Activated CD8-positive, alpha-beta memory T cell treated with anti-CD3 and anti-CD28 coated beads for 4 hours (primary cell): ENCODE measurements around the gene OLA1.

Experiments
- DNase-seq, 2 donors: peaks; one replicate each; pipeline ENCODE4 v3.0.0-alpha.2; 2020; ENCODE audit warnings: low read depth in 2 of 2

OLA1 gene

GRCh38 chr2:174121175-174121574 is 127.2 kb downstream of the OLA1 start:
- DNase-seq: no peak

GRCh38 chr2:174120346-174120745 is 128.0 kb downstream of the OLA1 start:
- no peak for DNase-seq

DNA sequence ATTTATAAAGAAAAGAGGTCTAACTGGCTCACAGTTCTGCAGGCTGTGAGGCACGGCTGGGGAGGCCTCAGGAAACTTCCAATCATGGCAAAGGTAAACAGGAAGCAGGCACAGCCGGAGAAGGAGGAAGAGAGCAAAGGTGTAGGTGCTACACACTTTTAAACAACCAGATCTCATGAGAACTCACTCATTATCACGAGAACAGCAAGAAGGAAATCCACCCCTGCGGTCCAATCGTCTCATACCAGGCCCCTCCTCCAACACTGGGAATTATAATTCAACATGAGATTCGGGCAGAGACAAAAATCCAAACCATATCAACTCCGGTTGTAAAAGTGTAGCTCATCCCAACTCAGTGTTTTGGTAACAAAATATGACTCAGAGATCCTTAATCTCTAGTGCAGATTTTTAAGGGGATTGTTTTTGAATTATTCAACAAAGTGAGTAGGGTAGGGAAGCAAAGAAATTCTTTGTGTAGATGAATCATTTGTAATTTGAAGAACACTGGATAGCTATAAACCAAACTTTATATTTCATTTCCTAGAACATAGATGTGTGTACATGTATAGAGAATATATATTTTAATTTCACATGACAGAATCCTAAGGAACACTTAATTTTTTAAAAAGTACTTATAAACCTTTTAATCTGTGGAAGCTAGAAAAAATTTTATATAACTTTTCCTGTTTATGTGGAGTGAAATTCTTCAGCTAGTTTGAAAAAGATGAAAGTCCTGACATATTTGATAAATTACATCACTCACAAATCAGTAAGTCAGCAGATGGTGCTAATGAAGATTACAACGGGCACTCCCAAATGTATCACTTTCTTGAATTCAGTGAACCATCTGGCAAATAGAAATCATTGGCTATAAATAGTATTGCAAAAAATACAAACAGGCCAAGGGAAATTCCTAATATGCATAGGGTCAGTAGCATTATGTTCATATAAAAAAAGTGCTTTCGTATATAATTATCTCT is 130.1 kb downstream of the OLA1 start:
- DNase-seq: no peak

GRCh38 chr2:174112073-174112472 is 136.3 kb downstream of the OLA1 start:
- DNase-seq: no peak

DNA sequence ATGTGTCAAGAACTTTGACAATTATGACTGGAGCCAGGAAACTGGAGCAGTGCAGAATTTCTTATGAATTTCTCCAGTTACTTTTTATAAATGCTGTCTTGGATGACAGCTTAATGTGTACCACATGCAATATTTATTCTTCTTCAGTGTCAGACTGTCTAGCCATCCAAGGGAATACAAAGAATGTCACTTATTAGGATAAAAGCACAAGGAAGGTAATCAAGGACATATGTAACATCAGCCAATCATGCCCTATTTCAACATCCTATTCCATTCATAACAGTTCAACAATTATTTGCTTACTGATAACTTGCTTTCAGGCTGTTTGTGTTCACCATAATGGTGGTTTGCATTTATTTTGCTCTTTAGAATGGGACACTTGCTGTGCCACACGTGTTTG is 139.8 kb downstream of the OLA1 start:
- no peak for DNase-seq

GRCh38 chr2:174106736-174107135 is 141.6 kb downstream of the OLA1 start:
- DNase-seq: no peak

DNA sequence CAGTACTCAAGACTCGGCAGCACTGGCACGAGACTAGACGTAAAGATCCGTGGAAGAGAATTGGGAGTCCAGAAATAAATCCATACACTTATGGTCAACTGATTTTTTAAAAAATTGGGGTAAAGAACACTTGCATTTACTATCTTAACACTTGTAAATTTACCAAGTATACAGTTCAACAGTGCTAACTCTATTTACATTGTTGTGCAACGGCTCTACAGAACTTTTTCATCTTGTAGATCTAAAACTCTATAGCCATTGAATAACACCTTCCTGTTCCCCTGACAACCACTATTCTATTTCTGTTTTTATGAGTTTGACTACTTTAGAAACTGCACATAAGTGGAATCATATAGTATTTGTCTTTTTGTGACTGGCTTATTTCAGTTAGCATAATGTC is 153.8 kb downstream of the OLA1 start:
- DNase-seq: no peak

DNA sequence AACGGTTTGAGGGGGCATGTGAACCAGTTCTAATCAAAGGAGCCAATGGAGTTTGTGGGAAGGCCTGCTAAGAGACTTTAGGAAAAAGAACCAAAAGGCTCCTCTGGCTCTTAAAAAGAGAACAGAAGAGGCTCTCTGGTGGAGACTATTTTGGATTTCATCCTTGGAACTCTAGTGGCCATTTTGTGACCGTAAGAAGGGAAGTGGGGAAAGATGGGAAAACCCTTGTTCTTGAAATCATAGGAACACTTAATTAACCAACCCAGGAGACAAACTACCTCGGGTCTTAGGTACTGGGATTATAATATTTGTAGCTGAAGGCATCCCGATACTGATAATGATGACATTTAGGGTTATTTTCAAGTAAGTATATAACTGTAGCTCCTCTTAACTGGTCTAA is 157.9 kb downstream of the OLA1 start:
- no peak for DNase-seq

DNA sequence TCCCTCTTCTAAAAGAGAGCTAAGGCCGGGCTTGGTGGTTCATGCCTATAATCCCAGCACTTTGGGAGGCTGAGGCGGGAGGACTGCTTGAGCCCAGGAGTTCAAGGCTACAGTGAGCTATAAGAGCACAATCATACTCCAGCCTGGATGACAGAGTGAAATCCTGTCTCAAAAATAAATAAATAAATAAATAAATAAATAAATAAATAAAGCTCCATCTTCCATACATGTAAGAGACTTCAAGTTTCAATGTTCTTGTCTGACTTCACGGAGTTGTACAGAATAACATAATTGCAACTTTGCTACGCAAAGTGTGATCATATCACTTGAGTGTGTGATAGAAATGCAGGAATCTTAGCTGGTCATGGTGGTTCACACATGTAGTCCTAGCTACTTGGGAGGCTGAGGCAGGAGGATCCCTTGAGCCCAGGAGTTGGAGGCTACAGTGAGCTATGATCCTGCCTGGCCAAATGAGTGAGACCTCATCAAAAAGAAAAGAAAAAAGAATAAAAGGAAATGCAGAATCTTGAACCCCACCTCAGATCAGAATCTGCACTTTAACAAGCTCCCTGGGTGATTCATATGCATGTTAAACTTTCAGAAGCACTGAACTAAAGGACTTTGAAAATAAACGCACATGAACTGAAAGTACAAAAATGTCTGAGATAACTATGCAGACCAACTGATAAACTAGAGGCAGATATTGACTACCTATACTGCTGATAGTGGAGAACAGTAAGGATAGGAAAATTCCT is 159.4 kb downstream of the OLA1 start:
- DNase-seq: no peak

DNA sequence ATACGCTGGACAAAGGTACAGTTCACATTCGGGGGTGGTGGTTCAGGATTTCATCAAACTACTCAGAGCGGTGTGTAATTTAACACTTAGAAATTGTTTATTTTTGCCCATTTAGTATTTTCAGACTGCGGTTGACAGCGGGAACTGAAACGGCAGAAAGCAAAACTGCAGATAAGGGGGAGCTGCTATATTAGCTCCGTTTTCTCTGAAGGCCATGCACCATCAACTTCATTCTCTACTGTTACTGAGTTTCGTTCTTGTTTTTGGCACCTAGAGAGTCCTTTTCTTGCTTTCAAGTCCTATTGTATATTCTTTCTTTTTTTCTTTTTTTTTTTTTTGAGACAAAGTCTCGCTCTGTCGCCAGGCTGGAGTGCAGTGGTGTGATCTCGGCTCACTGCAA is 161.6 kb downstream of the OLA1 start:
- DNase-seq: no peak

- no peak for DNase-seq
Observed at GRCh38 chr2:174085781-174086180, 162.6 kb downstream of the OLA1 start.

GRCh38 chr2:174083843-174084458 is 164.4 kb downstream of the OLA1 start:
- DNase-seq: no peak

DNA sequence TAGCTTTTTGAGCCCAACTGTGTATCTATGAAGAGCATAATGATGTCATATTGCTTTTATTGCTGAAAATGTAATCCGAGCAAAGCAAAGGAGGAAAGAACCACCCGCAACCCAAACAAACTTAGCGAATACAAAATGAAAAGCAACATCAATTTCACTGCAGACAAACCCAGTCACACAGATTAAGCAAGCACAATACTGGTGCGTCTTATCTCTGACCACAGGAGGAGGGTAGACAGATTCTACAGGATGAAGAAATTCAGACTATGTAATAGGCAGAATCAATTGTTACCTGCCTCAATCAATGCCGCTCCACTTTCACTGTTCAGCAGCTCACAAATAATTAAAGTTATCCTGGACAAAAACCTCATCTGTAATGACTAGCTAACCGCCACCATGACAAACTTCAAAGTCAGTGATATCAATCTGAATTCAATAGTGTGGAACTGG is 167.6 kb downstream of the OLA1 start:
- no peak for DNase-seq

DNA sequence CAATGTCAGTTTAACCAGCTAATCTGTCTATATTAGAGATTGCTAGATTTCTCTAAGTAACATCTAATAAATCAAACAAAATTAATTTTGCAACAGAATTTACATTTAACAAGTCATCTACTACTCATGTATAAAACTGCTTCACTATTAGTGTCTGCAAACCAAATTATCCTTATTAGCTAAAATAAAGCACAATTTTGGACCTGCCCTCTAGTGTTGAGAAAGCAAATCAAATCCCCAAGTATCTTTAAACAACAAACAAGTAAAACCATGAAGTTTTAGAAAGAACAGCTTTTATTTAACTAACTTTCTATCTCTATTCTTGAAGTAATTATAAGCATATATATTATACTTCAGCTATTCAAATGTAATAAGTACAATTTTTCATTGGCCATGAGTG is 170.1 kb downstream of the OLA1 start:
- no peak for DNase-seq

- DNase-seq: no peak
Observed at GRCh38 chr2:174076975-174077374, 171.4 kb downstream of the OLA1 start.

GRCh38 chr2:174076040-174076439 is 172.3 kb downstream of the OLA1 start:
- no peak for DNase-seq

DNA sequence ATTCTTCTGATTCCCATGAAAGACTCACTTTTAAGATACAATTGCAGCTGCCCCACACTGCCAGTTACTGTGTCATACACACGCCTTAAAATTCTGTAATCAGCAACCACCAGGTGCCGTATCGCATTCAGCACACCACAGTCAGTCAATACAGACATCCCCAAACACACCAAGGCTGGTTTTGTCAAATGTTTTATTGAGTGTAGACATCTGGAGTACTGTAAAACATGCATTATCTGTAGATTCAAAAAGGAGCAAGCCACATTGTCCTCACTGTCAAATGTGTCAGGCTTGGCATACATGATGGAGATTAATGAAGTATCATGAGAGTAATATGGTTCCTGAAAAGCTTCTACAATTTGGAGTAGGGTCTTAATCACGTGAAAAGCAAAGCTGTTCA is 173.5 kb downstream of the OLA1 start:
- DNase-seq: no peak

DNA sequence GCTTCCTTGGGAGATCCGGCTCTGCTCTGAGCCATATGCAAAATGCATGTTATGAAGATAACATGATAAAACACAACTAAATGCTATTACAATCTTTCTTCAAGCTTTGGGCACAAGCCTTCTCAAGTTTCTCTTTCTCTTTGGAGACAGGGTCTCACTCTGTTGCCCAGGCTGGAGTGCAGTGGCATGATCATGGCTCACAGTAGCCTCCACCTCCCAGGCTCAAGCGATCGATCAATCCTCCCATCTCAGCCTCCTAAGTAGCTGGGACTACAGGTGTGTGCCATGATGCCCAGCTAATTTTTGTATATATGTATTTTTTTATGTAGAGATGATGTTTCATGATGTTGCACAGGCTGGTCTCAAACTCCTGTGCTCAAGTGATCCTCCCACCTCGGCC is 175.5 kb downstream of the OLA1 start:
- no peak for DNase-seq

- DNase-seq: no peak
Observed at GRCh38 chr2:174072069-174072468, 176.3 kb downstream of the OLA1 start.

DNA sequence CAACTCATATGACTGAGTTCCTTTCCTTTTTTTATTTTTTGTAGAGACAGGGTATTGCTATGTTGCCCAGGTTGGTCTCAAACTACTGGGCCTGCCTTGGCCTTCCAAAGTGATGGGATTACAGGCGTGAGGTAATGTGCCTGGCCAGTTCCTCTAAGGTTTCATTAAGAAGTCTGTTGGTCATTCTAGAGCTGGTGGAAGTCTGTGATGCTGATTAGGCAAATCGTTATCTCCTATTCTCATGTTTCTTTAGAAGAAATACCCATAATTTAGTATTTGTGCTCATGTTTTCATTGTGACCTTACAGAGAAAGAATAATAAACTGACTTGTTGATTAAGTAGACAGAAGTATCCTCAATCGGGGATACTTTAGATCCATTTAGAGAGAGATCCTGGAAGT is 177.0 kb downstream of the OLA1 start:
- DNase-seq: no peak

DNA sequence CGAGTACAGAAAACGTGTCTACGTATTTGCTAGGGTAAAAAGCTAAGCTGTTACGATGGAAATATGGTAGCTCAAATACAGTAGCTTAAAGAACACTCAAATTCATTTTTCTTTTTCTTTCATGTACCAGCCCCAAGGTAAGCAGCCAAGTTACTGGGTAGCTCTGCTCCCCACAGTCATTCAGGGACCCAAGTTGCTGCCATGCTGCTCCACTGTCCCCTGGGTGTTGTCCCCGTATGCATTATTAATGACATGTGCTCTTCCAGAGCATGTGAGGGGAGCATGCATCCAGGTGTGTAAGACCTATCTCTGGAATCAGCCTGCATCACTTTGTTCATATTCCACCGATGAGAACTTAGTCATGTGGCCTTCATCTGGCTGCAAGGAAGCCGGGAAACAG is 178.1 kb downstream of the OLA1 start:
- DNase-seq: no peak

GRCh38 chr2:174067815-174068214 is 180.5 kb downstream of the OLA1 start:
- DNase-seq: no peak
